ENCODE results near the gene KDM3A.

Gene KDM3A

DNA sequence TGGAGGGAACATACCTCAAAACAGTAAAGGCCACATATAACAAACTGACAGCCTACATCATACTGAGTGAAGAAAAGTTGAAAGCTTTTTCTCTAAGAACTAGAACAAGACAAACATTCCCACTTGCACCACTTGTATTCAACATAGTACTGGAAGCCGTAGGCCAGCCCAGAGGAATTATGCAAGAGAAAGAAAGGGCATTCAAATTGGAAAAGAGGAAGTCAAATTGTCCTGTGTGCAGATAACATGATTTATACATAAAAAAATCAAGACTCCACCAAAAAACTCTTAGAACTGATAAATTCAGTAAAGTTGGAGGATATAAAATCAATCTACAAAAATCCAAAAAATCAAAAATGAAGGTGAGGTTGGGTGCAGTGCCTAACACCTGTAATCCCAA lies 8.0 kb upstream of the KDM3A start:
- DNase-seq, result no peak

DNA sequence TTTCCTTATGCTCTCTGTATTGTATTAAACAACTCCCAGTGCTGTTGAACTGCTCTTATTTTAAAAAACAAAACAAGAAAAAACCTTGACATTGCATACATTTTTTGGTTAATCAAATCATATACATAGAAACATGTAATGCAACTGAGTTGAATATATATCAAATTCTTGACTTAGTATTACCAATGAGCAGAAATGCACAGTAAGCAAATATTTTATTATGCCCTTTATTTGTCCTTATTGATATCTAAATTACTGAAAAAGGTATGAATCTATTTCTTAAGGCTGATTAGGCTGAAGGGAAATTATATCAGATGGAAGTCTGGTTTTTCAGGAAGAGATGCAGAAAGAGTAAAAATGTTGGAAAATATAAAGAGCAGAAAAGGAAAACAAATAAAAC lies 6.9 kb upstream of the KDM3A start:
- DNase-seq, result no peak

- no peak for DNase-seq
Measured at GRCh38 chr2:86435531-86435930, 5.6 kb upstream of the KDM3A start.

DNA sequence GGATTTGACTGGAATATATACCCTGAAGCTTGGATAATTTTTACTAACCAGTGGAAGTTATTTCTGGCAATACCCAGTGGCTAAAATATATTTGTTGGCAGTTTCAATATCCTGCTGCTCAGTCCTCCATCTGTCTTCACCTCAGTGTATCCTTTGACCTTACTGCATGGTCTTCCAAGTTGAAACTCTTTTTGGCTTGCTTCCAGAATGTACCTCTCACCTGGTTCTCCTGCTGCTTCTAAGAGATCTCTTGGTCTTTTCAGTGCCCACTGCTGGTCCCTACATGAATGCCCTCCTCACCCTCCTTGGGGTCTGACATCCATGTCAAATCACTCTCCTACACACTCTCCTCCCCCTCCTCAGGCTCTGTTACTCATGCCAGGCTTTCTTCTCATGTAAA lies 4.8 kb upstream of the KDM3A start:
- no peak for DNase-seq

- DNase-seq, result no peak
Measured at GRCh38 chr2:86439879-86440630, 1.1 kb upstream of the KDM3A start.

GRCh38 chr2:86441392-86441881 lies 266 bp downstream of the KDM3A start:
- DNase-seq, result no peak

DNA sequence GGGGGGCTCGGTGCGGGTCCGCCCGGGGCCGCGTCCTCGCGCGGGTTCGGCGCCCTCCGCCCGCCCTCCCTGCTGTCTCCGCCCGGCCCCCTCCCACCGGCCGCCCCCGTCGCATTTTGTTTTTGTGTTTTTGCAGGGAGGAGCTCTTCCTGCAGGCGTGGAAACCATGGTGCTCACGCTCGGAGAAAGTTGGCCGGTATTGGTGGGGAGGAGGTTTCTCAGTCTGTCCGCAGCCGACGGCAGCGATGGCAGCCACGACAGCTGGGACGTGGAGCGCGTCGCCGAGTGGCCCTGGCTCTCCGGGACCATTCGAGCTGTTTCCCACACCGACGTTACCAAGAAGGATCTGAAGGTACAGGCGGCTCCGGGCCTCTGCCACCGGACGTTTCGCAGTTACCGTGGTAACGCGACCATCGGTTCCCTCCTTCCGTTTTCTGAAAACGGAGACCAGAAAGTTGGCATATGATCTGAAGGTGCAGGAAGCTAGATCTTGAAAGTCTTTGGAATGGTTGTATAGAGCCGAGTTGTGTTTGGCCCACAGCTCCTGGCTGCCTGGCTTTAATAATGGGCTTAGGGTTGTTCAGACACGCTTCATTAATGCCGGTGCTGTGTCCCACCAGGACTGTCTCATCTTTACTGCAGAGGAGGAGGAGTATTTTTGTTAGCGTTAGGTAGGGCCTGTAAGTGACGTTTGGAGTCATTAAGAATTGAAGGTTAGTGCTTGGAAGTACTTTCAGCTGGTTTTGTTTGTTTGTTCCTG lies 891 bp downstream of the KDM3A start:
- peak; percentile 85 for DNase-seq

GRCh38 chr2:86442642-86443005 lies 1.5 kb downstream of the KDM3A start:
- DNase-seq, result peak; percentile 92

- DNase-seq, result no peak
Measured at GRCh38 chr2:86443631-86444350, 2.6 kb downstream of the KDM3A start.

GRCh38 chr2:86445436-86445835 lies 4.3 kb downstream of the KDM3A start:
- no peak for DNase-seq

GRCh38 chr2:86446060-86446459 lies 4.9 kb downstream of the KDM3A start:
- no peak for DNase-seq

DNA sequence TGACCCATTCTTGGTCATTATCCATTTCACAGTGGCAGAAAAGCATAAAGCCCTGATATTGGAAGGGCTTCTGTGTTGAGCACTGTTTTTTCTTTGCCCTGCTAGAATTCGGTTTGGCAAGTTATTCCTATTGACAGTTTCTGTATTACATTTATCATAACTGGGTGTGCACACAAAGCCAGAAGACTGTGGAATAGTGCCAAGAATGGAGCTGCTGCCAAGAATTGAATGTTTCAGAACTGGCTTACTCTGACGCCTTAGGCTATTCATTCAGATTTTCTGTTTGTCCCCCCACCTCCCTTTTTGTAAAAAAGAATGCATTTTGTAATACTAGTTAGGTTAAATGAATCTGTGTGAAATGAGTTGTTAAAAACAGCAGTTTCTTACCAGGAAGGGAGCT lies 12.7 kb downstream of the KDM3A start:
- DNase-seq, result peak; percentile 73

DNA sequence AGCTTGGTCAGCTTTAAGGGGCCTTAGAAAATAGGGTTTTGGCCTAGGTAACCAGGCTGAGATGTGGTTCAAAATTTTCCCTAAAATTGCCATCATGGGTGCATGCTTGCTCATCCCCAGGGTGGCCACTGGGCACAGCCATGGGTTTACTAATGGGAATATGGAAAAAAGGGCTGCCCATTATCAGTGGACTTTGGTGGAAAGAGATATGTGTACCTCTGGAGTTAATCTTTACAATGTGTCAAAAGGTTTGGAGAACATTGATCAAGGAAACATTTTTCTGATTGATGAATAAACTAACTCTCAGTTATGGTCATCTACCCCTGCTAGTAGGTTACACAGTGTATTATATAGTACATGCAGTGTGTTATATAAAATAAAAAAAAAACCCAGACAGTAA lies 13.1 kb downstream of the KDM3A start:
- DNase-seq, result no peak

- DNase-seq, result no peak
Measured at GRCh38 chr2:86455181-86455580, 14.0 kb downstream of the KDM3A start.

DNA sequence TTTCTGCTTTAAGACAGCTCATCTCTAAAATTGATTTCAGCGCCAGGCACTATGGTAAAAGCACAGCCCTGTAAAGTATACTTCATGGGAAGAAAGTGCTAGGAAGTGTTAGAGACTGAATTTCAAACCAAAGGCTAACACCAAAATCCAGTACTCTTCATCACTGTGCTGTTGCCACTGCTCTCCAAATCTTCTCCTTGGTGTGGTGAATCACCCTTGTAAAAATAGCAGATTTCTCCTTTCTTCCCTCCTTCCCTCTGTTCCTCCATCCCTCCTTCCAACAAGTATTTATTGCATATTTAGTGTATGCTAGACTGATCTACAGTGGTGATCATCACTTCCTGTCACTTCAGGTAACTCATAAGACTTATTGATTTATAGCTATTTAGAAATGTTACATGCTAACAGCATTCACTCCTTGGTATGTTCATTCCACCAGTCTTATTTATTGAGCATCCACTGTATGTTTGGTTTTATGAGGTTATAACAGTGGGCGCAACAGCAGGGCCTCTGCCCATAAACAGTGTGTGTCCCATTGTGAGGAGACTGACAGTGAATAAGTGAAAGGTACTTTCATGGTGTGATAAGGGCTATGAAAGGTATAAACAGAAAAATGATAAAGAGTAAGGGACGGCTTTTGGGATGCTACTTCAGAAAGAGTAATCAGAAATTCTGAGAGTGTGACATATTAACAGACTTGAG lies 20.0 kb downstream of the KDM3A start:
- DNase-seq, result no peak

DNA sequence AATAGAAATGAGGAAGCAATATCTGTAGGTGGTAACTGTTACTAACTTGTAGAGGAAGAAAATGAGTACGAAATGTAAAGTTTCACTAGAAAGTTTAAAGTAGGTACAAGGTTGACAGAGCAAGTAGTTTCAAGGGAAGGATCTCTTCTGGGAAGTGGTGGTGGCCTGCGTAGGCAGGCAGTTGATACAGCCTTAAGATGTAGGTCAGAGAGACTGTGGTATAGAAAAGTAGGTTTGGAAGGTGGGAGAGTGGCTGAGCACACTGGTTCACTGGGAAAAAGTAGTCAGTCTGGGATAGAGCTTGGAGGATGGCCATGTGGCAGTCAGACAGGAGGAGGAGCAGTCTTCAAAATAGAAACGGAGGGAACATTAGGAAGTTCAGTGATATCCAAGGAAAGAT lies 23.5 kb downstream of the KDM3A start:
- peak; percentile 69 for DNase-seq

GRCh38 chr2:86466306-86466705 lies 25.1 kb downstream of the KDM3A start:
- no peak for DNase-seq

DNA sequence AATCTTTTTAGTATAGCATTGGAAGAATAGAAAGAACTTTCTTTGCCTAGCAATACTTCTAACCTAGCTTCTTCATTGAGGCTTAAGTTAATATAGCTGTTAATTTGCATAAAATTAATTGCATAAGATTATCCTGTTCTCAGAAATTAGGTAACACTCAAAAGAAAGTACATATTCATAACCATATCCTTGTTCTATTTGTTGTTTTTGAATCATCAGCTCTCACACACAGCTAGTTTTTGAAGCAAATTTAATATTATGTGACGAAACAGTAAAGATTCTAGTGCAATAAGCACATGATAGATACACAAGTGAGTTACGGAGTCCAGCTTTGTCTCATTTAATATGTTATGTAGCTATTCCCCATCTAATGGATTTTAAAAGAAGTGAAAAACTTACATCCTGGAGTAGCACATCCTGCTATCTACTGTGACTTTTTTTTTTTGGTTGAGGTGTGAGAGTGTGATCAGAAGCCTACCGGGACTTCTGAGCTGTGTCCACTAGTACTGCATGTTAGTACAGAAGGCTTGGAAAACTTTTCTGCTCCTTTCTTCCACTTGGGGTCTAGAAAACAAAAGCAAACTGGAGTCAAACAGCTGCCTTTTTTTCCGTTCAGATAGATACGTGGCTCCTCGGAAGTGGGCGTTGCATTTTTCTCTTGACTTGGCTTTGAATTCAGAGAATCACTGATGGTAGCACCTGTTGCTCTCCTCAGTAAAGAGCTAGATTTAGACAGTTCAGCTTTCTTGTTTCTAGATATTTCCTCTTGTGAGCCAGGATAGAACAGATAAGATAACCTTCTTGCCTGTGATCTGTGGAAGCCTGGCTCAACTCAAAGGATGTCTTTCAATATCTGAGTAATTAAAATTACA lies 27.2 kb downstream of the KDM3A start:
- no peak for DNase-seq

GRCh38 chr2:86470890-86471289 lies 29.7 kb downstream of the KDM3A start:
- DNase-seq, result no peak

DNA sequence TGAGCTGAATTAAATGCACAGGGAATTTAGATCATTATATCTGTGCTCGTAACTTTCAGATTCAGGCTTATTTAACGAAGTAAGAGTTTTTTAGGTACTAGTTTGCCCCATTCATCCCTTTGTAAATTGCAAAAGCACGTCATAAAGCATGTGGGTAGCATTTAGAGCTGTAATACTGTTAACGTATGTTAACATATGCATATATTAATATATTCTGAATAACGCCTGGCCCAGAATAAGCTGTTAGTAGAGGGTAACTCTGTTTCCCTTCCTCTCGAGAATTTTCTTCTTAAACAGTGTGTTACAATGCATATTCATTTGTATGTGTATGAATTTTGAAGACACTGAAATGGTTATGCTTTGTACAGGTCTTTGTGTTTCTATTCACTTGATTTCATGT lies 30.5 kb downstream of the KDM3A start:
- DNase-seq, result no peak

GRCh38 chr2:86476092-86476491 lies 34.9 kb downstream of the KDM3A start:
- DNase-seq, result no peak

GRCh38 chr2:86476918-86477317 lies 35.7 kb downstream of the KDM3A start:
- no peak for DNase-seq
